Thymus (tissue), 11 donors: ENCODE results near the gene EBP. TPM values are rescaled to one million over a fixed set of nuclear protein-coding genes. Genes with fewer than 3 reads are reported as not detected.
"Not testable (repeated sequence)": the region's sequence is repeated elsewhere in the genome, so short reads cannot be mapped to it uniquely, and the experiment has no call there.

ENCODE experiments used
- DNase-seq, 9 donors: peaks; one replicate each; pipeline ENCODE4 v3.0.0-alpha.2; 2013; ENCODE audit warnings: low spot score in 9 of 9, low read depth in 6 of 9, missing footprints in 1 of 9
- H3K27ac ChIP-seq, 2 donors: one replicate each; pipeline ENCODE4 v1.5.1; 2013; ENCODE audit warnings: control low read depth in 1 of 2, low read depth in 1 of 2, low read length in 1 of 2, mild to moderate bottlenecking in 1 of 2, moderate library complexity in 1 of 2
- H3K27me3 ChIP-seq, 2 donors: one replicate each; pipeline ENCODE4 v1.5.1; 2013; ENCODE audit warnings: low read length in 1 of 2; ENCODE audit not compliant: control insufficient read depth in 2 of 2, insufficient read depth in 1 of 2
- H3K36me3 ChIP-seq, 2 donors: one replicate each; pipeline ENCODE4 v1.5.1; 2013; ENCODE audit warnings: low read length in 1 of 2, mild to moderate bottlenecking in 1 of 2, moderate library complexity in 1 of 2; ENCODE audit not compliant: control insufficient read depth in 2 of 2, insufficient read depth in 2 of 2
- H3K4me1 ChIP-seq, 2 donors: one replicate each; pipeline ENCODE4 v1.5.1; 2013; ENCODE audit warnings: low read length in 2 of 2; ENCODE audit not compliant: control insufficient read depth in 2 of 2, insufficient read depth in 2 of 2
- H3K4me3 ChIP-seq, 2 donors: one replicate each; pipeline ENCODE4 v1.5.1; 2013; ENCODE audit warnings: low read length in 2 of 2, control low read depth in 1 of 2, mild to moderate bottlenecking in 1 of 2
- H3K9me3 ChIP-seq, 2 donors: one replicate each; pipeline ENCODE4 v1.5.1; 2013; ENCODE audit warnings: low read length in 1 of 2, mild to moderate bottlenecking in 1 of 2; ENCODE audit not compliant: control insufficient read depth in 2 of 2, insufficient read depth in 1 of 2
- WGBS: extraction: QIAGEN DNeasy Blood & Tissue Kit; methylation state at CpG from one replicate; pipeline ENCODE4 v1.1.7; 2013; 5-methylcytosine and 5-hydroxymethylcytosine counted together
- polyA plus RNA-seq: library from polyadenylated mRNA; stranded (reverse); fragments of 200-250 nt; gene quantifications from one replicate; pipeline ENCODE4 v1.2.3, GENCODE V29; 2013
- total RNA-seq: library from RNA; stranded (reverse); fragments of 120-200 nt; gene quantifications from one replicate; pipeline ENCODE4 v1.2.4, GENCODE V29; 2013
- donor health status: healthy.

Gene EBP
- total and polyA plus RNA-seq, 2 donors = 39.9 to 55.6 TPM

DNA sequence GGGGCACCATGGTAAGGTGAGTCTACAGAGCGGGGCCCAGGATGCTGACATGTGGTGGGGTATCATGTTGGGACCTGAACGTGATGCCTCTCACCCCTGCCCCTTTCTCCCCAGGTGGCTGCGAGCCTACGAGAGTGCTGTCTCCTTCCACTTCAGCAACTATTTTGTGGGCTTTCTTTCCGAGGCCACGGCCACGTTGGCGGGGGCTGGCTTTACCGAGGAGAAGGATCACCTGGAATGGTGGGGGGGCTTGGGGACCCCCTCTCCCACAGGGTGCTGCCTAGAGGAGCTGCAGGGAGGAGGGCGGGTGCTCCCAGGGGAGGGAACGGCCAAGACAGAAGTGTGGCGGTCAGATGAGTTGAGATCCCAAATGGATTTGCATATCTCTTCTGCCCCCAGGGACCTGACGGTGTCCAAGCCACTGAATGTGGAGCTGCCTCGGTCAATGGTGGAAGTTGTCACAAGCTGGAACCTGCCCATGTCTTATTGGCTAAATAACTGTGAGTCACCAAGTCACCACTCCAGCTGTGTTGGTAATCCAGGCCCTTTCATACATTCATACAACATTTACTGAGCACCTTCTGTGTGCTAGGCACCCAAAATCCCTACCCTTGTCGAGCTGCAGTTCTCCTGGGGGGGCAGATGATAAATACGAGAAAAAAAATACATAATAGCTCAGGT, 7.3 kb upstream of the EBP start:
- Histone ChIP-seq H3K36me3 (peaks cover 0 to 9% of the 10 kb centered on the region in 2 donors), H3K9me3 (peaks cover 0 to 4% of the 10 kb centered on the region in 2 donors), H3K4me3 (no peak overlapping the region), H3K27me3 (no peaks in the 10 kb centered on the region), H3K4me1 (peaks cover 5 to 9% of the 10 kb centered on the region in 2 donors), H3K27ac (no peak overlapping the region)
- WGBS = 97% methylated on average over 16 of the region's 16 CpGs
- no peak for DNase-seq

DNA sequence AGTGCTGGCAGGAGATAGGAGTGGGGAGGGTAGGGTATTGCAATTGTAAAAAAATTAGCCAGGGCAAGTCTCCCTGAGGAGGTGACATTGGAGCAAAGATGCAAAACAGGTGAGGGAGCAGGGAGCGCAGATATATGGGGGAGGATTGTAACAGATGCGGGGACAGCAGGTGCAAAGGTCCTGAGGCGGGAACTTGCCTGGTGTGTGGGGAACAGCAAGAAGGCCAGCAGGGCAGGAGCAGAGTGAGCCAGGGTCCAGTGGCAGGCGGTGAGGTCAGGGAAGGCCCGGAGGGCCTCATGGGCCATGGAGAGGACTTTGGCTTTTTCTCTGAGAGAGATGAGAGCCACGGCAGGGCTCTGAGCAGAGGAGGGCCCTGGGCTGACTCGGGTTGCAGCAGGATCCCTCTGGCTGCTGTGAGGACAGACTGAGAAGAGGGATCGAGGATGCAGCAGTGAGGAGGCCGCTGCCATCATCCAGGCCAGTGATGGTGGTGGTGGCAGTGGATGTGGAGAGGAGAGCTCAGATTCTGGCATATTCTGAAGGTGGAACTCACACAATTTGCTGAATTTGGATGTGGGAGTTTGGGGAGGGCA, 6.6 kb upstream of the EBP start:
- Histone ChIP-seq H3K36me3 (peaks cover 0 to 9% of the 10 kb centered on the region in 2 donors), H3K27ac (no peak overlapping the region), H3K9me3 (peaks cover 0 to 4% of the 10 kb centered on the region in 2 donors), H3K27me3 (no peaks in the 10 kb centered on the region), H3K4me3 (no peak overlapping the region), H3K4me1 (peaks cover 0 to 7% of the 10 kb centered on the region in 2 donors)
- WGBS = 98% methylated on average over 9 of the region's 9 CpGs
- DNase-seq = no peak

DNA sequence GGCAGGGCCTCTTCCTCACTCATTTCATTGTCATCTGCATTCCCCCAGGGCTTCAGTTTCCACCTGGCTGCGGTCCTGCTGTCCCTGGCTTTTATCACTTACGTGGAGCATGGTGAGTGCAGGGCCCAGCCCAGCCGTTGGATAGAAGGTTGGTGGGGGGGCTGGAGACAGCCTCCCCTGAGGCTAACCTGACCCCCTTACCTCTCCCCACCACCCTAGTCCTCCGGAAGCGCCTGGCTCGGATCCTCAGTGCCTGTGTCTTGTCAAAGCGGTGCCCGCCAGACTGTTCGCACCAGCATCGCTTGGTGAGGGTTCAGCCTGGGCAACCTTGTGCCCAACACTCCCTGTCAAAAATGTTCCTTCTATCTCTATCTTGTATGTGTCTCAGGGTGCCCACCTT, 5.8 kb upstream of the EBP start:
- H3K36me3 ChIP-seq = peaks cover 0 to 9% of the 10 kb centered on the region in 2 donors
- H3K9me3 ChIP-seq = peaks cover 0 to 4% of the 10 kb centered on the region in 2 donors
- no peak overlapping the region for H3K4me3 ChIP-seq
- no peaks in the 10 kb centered on the region for H3K27me3 ChIP-seq
- no peak overlapping the region for H3K27ac ChIP-seq
- no peak for DNase-seq
- WGBS = 98% methylated on average over 10 of the region's 10 CpGs
- peaks cover 3 to 15% of the 10 kb centered on the region in 2 donors for H3K4me1 ChIP-seq

DNA sequence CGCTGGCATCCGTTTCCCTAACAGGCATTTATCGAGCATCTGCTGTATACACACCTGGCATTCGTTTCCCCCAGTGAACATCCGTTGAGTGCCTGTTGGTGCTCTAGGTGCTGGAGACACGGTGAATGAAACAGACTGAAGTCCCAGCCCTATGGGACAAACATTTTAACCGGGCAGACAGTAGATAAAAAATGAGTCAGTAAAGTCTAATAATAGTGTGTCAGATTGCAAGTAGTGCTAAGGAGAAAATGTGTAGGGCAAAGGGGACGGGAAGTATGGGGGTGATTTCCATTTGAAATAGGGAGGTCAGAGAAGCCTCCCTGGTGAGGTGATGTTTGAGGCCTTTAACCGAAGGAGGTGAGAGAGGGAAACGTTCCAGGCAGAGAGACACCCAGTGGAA, 5.3 kb upstream of the EBP start:
- WGBS = 96% methylated on average over 10 of the region's 10 CpGs
- no peak for DNase-seq
- H3K27ac ChIP-seq = no peak overlapping the region

DNA sequence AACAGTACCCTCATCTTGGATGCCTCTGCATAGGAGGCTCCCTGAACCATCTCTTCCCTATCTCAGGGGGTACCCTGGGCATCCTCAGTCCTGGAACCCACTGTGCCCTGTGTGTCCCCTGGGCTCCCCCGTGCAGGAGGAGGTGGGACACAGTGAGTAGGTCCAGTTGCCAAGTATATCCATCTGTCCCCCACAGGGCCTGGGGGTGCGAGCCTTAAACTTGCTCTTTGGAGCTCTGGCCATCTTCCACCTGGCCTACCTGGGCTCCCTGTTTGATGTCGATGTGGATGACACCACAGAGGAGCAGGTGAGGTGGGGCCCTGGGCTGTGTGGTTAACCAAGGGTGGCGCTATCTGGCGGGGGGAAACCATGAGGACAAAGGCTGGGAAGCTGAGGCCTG, 4.6 kb upstream of the EBP start:
- peaks cover 0 to 4% of the 10 kb centered on the region in 2 donors for H3K9me3 ChIP-seq
- H3K4me3 ChIP-seq = no peak overlapping the region
- H3K36me3 ChIP-seq = peaks cover 0 to 9% of the 10 kb centered on the region in 2 donors
- 50% methylated on average over 5 of the region's 5 CpGs for WGBS
- no peaks in the 10 kb centered on the region for H3K27me3 ChIP-seq
- H3K4me1 ChIP-seq = peaks cover 3 to 19% of the 10 kb centered on the region in 2 donors
- no peak overlapping the region for H3K27ac ChIP-seq
- DNase-seq = no peak

More for the DNA sequence above, 5.3 kb upstream of the EBP start:
- Histone ChIP-seq H3K4me1 (peaks cover 3 to 19% of the 10 kb centered on the region in 2 donors), H3K4me3 (no peak overlapping the region), H3K36me3 (peaks cover 0 to 9% of the 10 kb centered on the region in 2 donors), H3K9me3 (peaks cover 0 to 4% of the 10 kb centered on the region in 2 donors), H3K27me3 (no peaks in the 10 kb centered on the region)

DNA sequence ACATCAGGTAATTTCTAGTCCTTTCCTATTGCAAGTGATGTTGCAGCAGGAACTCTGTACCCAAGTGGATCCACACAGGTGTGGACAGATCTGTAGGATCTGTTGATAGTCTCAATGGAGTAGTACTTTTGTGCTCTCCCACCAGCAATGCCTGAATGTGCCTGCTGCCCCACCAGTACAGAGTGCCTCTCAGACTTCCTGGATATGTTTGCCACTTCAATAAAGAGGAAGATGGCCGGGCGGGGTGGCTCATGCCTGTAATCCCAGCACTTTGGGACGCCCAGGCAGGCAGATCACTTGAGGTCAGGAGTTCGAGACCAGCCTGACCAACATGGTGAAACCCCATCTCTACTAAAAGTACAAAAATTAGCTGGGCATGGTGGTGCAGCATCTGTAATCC, 2.1 kb upstream of the EBP start:
- WGBS = 80% methylated on average over 4 of the region's 4 CpGs
- H3K4me1 ChIP-seq = peaks cover 3 to 25% of the 10 kb centered on the region in 2 donors
- not testable (repeated sequence) for DNase-seq, H3K36me3 ChIP-seq, H3K27me3 ChIP-seq, H3K4me3 ChIP-seq, H3K27ac ChIP-seq, H3K9me3 ChIP-seq

DNA sequence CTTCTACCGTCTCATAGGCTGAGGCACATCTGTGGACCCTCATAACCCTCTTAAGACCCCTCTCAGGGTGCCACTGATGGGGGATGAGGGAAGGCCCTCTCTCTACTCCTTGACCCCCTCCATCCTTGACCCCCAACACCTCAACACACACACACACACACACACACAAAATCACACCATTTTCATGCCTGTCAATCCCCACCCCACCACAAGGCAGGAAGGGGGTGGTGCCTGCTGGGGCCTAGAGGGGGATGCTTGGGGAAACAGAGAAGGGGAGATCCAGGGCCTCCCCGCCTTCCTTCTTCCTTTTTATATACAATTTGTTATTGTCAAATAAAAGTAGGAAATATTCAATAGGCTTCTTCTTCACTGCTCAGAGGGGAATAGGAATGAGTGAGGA, 1.2 kb upstream of the EBP start:
- peaks cover 3 to 25% of the 10 kb centered on the region in 2 donors for H3K4me1 ChIP-seq
- WGBS = 77% methylated on average over 2 of the region's 2 CpGs
- peak in 2 of 9 donors; percentile 20 to 47 for DNase-seq
- H3K36me3 ChIP-seq = no peaks in the 10 kb centered on the region
- H3K9me3 ChIP-seq = no peaks in the 10 kb centered on the region
- H3K27ac ChIP-seq = peak overlapping the region in 1 of 2 donors; percentile 79
- no peak overlapping the region for H3K4me3 ChIP-seq
- no peaks in the 10 kb centered on the region for H3K27me3 ChIP-seq

DNA sequence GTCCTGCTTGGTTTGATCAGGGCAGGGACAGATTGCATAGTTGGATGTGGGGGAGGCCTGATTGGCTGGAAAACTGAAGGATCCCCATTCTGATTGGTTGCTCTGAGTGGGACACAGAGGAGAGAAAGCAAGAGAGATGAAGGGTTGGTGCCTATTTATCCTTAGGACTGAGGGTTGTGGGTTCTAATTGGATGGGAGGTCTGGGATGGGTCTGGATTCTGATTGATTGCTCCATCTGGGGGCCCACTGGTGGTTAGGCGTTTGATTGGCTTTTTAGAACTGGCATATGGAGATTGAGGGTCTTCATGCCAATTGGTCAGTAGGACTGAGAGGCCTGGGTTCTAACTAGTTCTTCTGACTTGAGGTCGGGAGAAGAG, 644 bp upstream of the EBP start:
- H3K4me3 ChIP-seq = peak overlapping the region in 1 of 2 donors; percentile 69
- H3K9me3 ChIP-seq = no peaks in the 10 kb centered on the region
- WGBS = 46% methylated on average over 2 of the region's 2 CpGs
- peak overlapping the region in 1 of 2 donors; percentile 79 for H3K27ac ChIP-seq
- no peaks in the 10 kb centered on the region for H3K36me3 ChIP-seq
- no peak for DNase-seq
- no peaks in the 10 kb centered on the region for H3K27me3 ChIP-seq
- peaks cover 3 to 25% of the 10 kb centered on the region in 2 donors for H3K4me1 ChIP-seq

DNA sequence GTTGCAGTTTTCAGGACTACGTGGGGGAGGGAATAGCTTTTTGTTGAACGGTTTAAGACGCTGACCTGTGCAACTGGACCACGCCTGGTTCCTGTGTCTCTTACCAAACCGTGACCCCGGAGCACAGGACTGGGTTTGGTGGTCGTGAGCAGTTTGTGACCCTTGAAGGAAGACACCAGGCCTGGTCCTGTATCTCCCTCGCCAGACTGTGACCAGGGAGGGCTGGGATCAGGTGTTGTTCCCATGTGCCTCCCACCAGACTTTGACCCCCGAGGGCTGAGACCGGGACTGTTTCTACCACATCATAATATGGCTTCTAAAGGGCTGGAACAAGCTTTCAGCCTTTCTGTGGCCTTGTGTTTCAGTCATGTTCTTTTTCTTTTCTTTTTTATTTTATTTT, 683 bp downstream of the EBP start:
- Histone ChIP-seq H3K27ac (peak overlapping the region; percentile 41 to 47), H3K4me1 (peaks cover 3 to 21% of the 10 kb centered on the region in 2 donors), H3K9me3 (no peaks in the 10 kb centered on the region), H3K4me3 (peak overlapping the region; percentile 62 to 69), H3K27me3 (no peaks in the 10 kb centered on the region), H3K36me3 (peaks cover 4 to 8% of the 10 kb centered on the region in 2 donors)
- WGBS = 11% methylated on average over 10 of the region's 10 CpGs
- DNase-seq = no peak
